Stimulated activated CD8-positive, alpha-beta memory T cell treated with anti-CD3 and anti-CD28 coated beads, Interleukin-2, amount 100 ng/mL, for 48 hours (primary cell): ENCODE results near the gene HBD.

ENCODE experiments used
- DNase-seq, 2 donors: peaks; one replicate each; pipeline ENCODE4 v3.0.0-alpha.2; 2020; ENCODE audit warnings: low read depth in 2 of 2

Gene HBD

GRCh38 chr11:5233307-5233706, 976 bp downstream of the HBD start:
- no peak for DNase-seq

- DNase-seq: no peak
Observed at GRCh38 chr11:5232821-5233220, 1.5 kb downstream of the HBD start.

DNA sequence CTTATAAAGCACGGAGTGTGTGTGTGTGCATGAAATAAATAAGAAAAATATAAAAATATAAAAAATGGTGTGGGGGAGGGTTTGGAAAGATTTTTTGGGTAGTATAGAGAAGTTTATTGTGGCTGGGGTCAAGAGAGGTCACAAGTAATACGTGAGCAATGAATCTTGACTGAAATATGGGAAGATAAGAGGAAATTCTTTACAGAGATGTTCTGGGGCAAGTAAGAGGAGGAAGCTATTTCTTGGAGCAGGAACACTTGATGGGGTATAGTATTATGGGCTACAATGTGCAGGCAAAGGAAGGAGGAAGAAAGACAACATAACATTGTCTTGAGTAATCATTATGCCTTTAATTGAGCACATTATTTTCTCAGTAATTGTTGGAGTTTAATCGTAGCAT, 2.1 kb downstream of the HBD start:
- no peak for DNase-seq

DNA sequence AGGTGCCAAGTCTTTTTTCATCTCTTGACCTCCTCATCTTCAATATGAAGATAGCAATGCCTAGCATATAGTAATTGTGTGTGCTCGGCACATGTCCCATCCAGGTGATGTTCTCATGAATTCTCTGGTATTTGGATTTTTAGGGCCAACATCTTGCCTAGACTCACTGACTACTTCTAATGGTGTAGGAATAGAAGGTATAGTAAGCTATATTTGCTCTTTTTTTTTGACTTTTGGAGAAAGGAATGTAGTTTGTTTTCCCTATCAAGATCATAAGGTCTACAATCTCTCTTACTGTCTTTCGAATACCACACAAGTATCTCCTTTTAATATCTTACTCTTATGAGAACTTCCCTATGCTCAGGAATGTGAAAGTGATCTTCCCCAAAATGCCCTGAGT, 3.2 kb downstream of the HBD start:
- DNase-seq: no peak

- DNase-seq: no peak
Observed at GRCh38 chr11:5230266-5230665, 4.0 kb downstream of the HBD start.

GRCh38 chr11:5229796-5230195, 4.5 kb downstream of the HBD start:
- no peak for DNase-seq

DNA sequence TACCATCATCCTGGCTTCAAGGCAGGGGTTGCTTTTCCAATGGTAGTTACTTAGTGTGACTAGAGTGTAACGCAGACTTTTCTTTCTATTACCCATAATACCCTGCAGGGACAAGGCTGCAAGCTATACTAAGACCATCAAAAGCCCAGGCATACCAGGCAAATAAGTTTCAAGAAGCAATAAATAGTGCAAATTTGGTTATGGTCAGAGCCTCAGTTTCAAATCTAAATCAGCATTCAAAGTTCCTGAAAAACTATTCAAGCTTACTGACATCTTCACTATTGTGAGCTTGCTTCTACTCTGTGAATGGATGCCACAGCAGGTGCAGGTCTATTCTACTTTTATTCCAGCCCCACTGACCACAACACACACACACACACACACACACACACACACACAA, 4.9 kb downstream of the HBD start:
- no peak for DNase-seq

GRCh38 chr11:5228124-5228523, 6.2 kb downstream of the HBD start:
- no peak for DNase-seq

GRCh38 chr11:5227681-5228080, 6.6 kb downstream of the HBD start:
- DNase-seq: no peak

DNA sequence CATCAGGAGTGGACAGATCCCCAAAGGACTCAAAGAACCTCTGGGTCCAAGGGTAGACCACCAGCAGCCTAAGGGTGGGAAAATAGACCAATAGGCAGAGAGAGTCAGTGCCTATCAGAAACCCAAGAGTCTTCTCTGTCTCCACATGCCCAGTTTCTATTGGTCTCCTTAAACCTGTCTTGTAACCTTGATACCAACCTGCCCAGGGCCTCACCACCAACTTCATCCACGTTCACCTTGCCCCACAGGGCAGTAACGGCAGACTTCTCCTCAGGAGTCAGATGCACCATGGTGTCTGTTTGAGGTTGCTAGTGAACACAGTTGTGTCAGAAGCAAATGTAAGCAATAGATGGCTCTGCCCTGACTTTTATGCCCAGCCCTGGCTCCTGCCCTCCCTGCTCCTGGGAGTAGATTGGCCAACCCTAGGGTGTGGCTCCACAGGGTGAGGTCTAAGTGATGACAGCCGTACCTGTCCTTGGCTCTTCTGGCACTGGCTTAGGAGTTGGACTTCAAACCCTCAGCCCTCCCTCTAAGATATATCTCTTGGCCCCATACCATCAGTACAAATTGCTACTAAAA, 7.5 kb downstream of the HBD start, which contains the start of gene HBB:
HBB (minus strand) TSS at position 340 of the 579 bp plus-strand sequence; CDS start at position 290, 50 bp downstream.
- DNase-seq: no peak

GRCh38 chr11:5225480-5225871, 8.8 kb downstream of the HBD start:
- no peak for DNase-seq

DNA sequence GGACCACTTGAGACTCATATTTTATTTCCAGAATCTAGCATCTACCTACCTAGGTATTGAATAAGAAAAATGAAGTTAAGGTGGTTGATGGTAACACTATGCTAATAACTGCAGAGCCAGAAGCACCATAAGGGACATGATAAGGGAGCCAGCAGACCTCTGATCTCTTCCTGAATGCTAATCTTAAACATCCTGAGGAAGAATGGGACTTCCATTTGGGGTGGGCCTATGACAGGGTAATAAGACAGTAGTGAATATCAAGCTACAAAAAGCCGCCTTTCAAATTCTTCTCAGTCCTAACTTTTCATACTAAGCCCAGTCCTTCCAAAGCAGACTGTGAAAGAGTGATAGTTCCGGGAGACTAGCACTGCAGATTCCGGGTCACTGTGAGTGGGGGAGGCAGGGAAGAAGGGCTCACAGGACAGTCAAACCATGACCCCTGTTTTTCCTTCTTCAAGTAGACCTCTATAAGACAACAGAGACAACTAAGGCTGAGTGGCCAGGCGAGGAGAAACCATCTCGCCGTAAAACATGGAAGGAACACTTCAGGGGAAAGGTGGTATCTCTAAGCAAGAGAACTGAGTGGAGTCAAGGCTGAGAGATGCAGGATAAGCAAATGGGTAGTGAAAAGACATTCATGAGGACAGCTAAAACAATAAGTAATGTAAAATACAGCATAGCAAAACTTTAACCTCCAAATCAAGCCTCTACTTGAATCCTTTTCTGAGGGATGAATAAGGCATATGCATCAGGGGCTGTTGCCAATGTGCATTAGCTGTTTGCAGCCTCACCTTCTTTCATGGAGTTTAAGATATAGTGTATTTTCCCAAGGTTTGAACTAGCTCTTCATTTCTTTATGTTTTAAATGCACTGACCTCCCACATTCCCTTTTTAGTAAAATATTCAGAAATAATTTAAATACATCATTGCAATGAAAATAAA, 9.5 kb downstream of the HBD start:
- DNase-seq: no peak

DNA sequence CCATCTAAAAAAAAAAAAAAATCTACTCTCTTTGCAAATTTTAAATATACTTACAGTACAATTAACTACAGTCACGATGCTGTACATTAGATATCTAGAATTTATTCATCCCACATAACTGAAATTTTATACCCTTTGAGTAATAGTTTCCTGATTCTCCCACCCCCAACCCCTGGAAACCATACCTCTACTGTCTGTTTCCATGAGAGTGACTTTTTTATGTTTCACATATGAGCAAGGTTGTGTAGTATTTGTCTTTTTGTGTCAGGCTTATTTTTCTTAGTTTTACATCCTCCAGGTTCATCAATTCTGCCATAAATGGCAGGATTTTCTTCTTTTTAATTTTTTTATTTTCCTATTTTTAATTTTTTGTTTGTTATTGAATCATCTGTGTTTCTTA, 10.6 kb downstream of the HBD start:
- DNase-seq: no peak

GRCh38 chr11:5223146-5223545, 11.1 kb downstream of the HBD start:
- no peak for DNase-seq

DNA sequence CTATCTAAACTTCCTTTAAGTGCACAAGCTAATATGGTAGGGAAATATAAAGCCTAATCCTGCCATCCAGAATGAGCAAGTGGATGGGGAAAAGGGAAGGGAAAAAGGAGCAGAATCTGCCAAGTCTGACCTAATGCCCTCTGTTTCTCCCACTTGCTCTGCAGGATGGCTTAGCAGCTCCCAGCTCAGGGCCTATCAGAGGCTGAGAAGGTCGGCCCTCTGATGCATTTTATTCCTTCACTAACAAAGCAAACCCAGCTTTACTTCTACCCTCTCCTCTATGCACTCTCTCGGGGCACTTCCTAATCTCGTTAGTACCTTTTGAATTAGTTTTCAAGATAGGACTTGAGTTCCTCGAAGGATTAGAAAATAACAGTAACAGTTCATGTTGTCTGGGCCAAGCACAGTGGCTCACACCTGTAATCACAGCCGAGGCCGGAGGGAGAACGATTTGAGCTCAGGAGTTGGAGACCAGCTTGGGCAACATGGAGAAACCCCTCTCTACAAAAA, 23.9 kb downstream of the HBD start:
- DNase-seq: no peak

- DNase-seq: no peak
Observed at GRCh38 chr11:5204787-5205186, 29.5 kb downstream of the HBD start.

GRCh38 chr11:5203366-5203765, 30.9 kb downstream of the HBD start:
- no peak for DNase-seq

- DNase-seq: no peak
Observed at GRCh38 chr11:5200582-5200981, 33.7 kb downstream of the HBD start, which contains the start of gene OR51V1. OR51V1 (minus strand) TSS chr11:5200682; CDS start chr11:5200682, 0 bp downstream.

GRCh38 chr11:5198285-5198684, 36.0 kb downstream of the HBD start:
- DNase-seq: no peak

DNA sequence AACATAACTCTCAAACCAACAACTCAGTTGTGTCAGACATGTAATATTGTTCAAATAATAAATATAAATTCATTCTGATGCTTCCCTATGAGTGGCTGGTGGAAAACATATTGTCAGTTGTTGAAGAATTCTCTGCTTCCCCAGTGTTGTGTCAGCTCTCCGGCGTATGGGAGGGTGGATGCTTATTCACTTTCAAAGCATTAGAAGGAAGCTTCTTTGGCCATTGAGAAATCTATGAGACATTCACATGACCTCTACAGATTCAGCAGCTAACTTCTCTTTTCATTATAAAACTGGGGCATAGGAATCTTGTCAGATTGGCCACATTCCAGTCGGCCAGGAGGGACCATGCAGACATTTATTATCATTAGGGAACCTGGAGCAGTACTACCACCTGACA, 36.7 kb downstream of the HBD start:
- DNase-seq: no peak

DNA sequence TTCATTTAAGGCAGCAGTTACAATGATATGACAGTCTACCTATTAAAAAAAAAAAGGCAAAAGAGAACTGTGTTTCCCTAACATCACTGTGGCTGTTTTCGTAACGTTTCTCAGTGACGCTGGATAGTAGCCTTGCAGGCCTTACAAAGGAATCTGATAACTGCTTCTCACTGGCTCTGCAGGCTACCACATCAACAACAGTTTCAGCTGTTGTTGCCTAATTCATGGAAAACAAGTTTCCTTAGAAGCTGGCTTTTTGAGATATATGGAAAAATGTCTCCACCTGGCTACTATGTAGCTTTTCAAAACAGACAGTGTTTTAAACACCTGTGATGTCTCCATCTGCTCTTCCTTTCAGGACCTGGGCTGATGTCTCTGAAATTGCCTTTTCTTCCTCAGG, 37.6 kb downstream of the HBD start:
- no peak for DNase-seq

DNA sequence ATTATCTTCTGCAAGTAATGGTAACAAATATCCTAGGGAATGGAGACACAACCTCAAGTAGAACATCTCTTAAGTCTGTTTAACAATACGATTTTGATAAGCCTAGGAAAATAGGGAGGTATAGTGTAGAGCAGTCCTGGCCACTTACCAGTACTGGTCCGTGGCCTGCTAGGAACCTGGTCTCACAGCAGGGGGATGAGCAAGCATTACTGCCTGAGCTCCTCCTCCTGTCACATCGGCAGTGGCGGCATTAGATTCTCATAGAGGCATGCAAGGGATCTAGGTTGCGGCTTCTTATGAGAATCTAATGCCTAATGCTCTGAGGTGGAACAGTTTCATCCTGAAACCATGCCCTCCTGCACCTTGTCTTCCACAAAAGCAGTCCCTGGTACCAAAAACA, 38.2 kb downstream of the HBD start:
- no peak for DNase-seq

DNA sequence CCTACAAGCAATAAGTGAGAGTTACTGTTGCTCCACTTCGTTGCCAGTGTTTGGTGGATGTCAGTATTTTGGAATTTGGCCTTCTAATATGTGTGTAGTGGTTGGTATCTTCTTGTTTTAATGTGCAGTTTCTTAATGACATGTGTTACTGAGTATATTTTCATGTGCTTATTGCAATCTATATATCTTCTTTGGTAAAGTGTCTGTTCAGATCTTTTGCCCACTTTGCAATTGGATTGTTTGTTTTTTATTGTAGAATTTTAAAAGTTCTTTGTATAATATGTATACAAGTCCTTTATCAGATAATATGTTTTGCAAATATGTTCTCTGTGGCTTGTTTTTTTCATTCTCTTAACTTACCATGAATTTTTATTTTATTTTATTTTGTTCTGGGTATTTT, 41.5 kb downstream of the HBD start:
- no peak for DNase-seq
